HG03457 (cell line): ENCODE measurements around the gene DCST1.
"Not testable (repeated sequence)": the region's sequence is repeated elsewhere in the genome, so short reads cannot be mapped to it uniquely, and the experiment has no call there.

Experiments used
- ATAC-seq: cut with Tn5 transposase; IDR thresholded peaks from one replicate; pipeline ENCODE4 v1.9.1; 2021; ENCODE audit warnings: moderate number of reproducible peaks; ENCODE audit not compliant: unreplicated experiment

DCST1 gene

GRCh38 chr1:155033524-155033923 lies at the start of gene DCST1, which contains the start of gene DCST2:
Gene DCST1, plus strand, starts transcription at chr1:155033824. Its CDS starts 213 bp downstream, at chr1:155034037.
Gene DCST2, minus strand, starts transcription at chr1:155033781. Its CDS starts 80 bp downstream, at chr1:155033701.
- ATAC-seq = no peak

GRCh38 chr1:154986736-154987135 lies 46.9 kb upstream of the DCST1 start:
- ATAC-seq = not testable (repeated sequence)

- no peak for ATAC-seq
Measured at GRCh38 chr1:154987326-154987725, 46.3 kb upstream of the DCST1 start.

- ATAC-seq = no peak
Measured at GRCh38 chr1:154988058-154988954, 45.3 kb upstream of the DCST1 start.

GRCh38 chr1:154989195-154989860 lies 44.3 kb upstream of the DCST1 start:
- ATAC-seq = no peak

GRCh38 chr1:154990276-154990675 lies 43.3 kb upstream of the DCST1 start:
- no peak for ATAC-seq

- ATAC-seq = no peak
Measured at GRCh38 chr1:154992721-154993571, 40.7 kb upstream of the DCST1 start.

GRCh38 chr1:154993572-154994268 lies 39.9 kb upstream of the DCST1 start, which contains the start of gene LENEP:
Gene LENEP, plus strand, starts transcription at chr1:154993586. Its CDS starts 22 bp downstream, at chr1:154993608.
- ATAC-seq = no peak

- ATAC-seq = no peak
Measured at GRCh38 chr1:154994269-154994587, 39.4 kb upstream of the DCST1 start.

- no peak for ATAC-seq
Measured at GRCh38 chr1:154994591-154994990, 39.0 kb upstream of the DCST1 start.

- not testable (repeated sequence) for ATAC-seq
Measured at GRCh38 chr1:154995301-154995983, 38.2 kb upstream of the DCST1 start.

- ATAC-seq = no peak
Measured at GRCh38 chr1:154996966-154997701, 36.5 kb upstream of the DCST1 start.

- ATAC-seq = no peak
Measured at GRCh38 chr1:154998201-154998780, 35.3 kb upstream of the DCST1 start.

GRCh38 chr1:154998818-154999570 lies 34.6 kb upstream of the DCST1 start:
- no peak for ATAC-seq

GRCh38 chr1:154999571-155000410 lies 33.8 kb upstream of the DCST1 start:
- ATAC-seq = no peak

- no peak for ATAC-seq
Measured at GRCh38 chr1:155000411-155000725, 33.3 kb upstream of the DCST1 start.

GRCh38 chr1:155000726-155001424 lies 32.7 kb upstream of the DCST1 start:
- ATAC-seq = no peak
